Stimulated activated CD8-positive, alpha-beta memory T cell treated with anti-CD3 and anti-CD28 coated beads, Interleukin-15, amount 100 ng/mL, for 48 hours (primary cell): Measurements from ENCODE around the gene CD40.

ENCODE experiments used
- DNase-seq, 2 donors: peaks; one replicate each; pipeline ENCODE4 v3.0.0-alpha.2; 2020; ENCODE audit warnings: low read depth in 2 of 2

CD40 gene

GRCh38 chr20:46148313-46149208 is 30.4 kb downstream of the CD40 start:
- DNase-seq: no peak

GRCh38 chr20:46150943-46151342 is 32.8 kb downstream of the CD40 start:
- DNase-seq: no peak

- DNase-seq: no peak
Observed at GRCh38 chr20:46151936-46152335, 33.8 kb downstream of the CD40 start.

GRCh38 chr20:46152824-46153586 is 34.9 kb downstream of the CD40 start:
- DNase-seq: no peak

GRCh38 chr20:46154305-46154704 is 36.2 kb downstream of the CD40 start:
- no peak for DNase-seq

- DNase-seq: no peak
Observed at GRCh38 chr20:46154796-46155195, 36.7 kb downstream of the CD40 start.

- DNase-seq: no peak
Observed at GRCh38 chr20:46156065-46156464, 38.0 kb downstream of the CD40 start.

- no peak for DNase-seq
Observed at GRCh38 chr20:46157076-46157592, 39.0 kb downstream of the CD40 start.

- DNase-seq: no peak
Observed at GRCh38 chr20:46157625-46158024, 39.5 kb downstream of the CD40 start.

- no peak for DNase-seq
Observed at GRCh38 chr20:46158476-46158987, 40.4 kb downstream of the CD40 start.

GRCh38 chr20:46159101-46159897 is 41.2 kb downstream of the CD40 start:
- no peak for DNase-seq

- DNase-seq: no peak
Observed at GRCh38 chr20:46160661-46161060, 42.5 kb downstream of the CD40 start.

- no peak for DNase-seq
Observed at GRCh38 chr20:46161921-46162320, 43.8 kb downstream of the CD40 start.

GRCh38 chr20:46164254-46164653 is 46.1 kb downstream of the CD40 start:
- DNase-seq: no peak

GRCh38 chr20:46167080-46167479 is 49.0 kb downstream of the CD40 start:
- DNase-seq: no peak

GRCh38 chr20:46168438-46168837 is 50.3 kb downstream of the CD40 start:
- DNase-seq: no peak

GRCh38 chr20:46169245-46170171 is 51.4 kb downstream of the CD40 start:
- DNase-seq: no peak

GRCh38 chr20:46171476-46171875 is 53.4 kb downstream of the CD40 start:
- DNase-seq: no peak

- no peak for DNase-seq
Observed at GRCh38 chr20:46171909-46172308, 53.8 kb downstream of the CD40 start.

- DNase-seq: no peak
Observed at GRCh38 chr20:46172455-46172854, 54.3 kb downstream of the CD40 start.
